Activated CD4-positive, alpha-beta T cell treated with anti-CD3 and anti-CD28 coated beads, Interleukin-2, amount 10 ng/mL, durations not matched to agents 24 days and 14 days (primary cell): ENCODE results near the gene SEPTIN8. TPM values are rescaled to one million over a fixed set of nuclear protein-coding genes. Genes with fewer than 3 reads are reported as not detected.
A peak's percentile ranks its signal among the peaks of the same experiment; 100 is the strongest.
"Not testable (repeated sequence)": the region's sequence is repeated elsewhere in the genome, so short reads cannot be mapped to it uniquely, and the experiment has no call there.

Experiments used
- DNase-seq: peaks from one replicate; pipeline ENCODE4 v3.0.0; 2022
- H3K27ac Mint-ChIP-seq: one replicate; pipeline ENCODE4 v1.8.0; 2022; ENCODE audit warnings: mild to moderate bottlenecking, mixed read lengths
- H3K27me3 Mint-ChIP-seq: one replicate; pipeline ENCODE4 v1.8.0; 2022; ENCODE audit warnings: mixed read lengths
- H3K36me3 Mint-ChIP-seq: one replicate; pipeline ENCODE4 v1.8.0; 2022; ENCODE audit warnings: low read depth, mild to moderate bottlenecking, mixed read lengths
- H3K4me1 Mint-ChIP-seq: one replicate; pipeline ENCODE4 v1.8.0; 2021; ENCODE audit warnings: mixed read lengths
- H3K4me3 Mint-ChIP-seq: one replicate; pipeline ENCODE4 v1.8.0; 2022; ENCODE audit warnings: mild to moderate bottlenecking, moderate library complexity, mixed read lengths
- H3K9me3 Mint-ChIP-seq: one replicate; pipeline ENCODE4 v1.8.0; 2021; ENCODE audit warnings: mixed read lengths
- intact Hi-C: fragments of 100-400 bp; cut with micrococcal nuclease; formaldehyde crosslinking; loops from one replicate; pipeline ENCODE4 v1.15.1; 2023
- total RNA-seq: library from RNA; stranded (reverse); gene quantifications from 2 replicates; pipeline ENCODE4 v1.2.3, GENCODE V29; 2022

SEPTIN8 gene
- total RNA-seq, 1 donor from 2014 or later = 45.4 TPM

- no peak overlapping the region for H3K27ac Mint-ChIP-seq
- no peak for DNase-seq
- H3K4me1 Mint-ChIP-seq = peaks cover 18% of the 10 kb centered on the region
- no peaks in the 10 kb centered on the region for H3K9me3 Mint-ChIP-seq
- H3K27me3 Mint-ChIP-seq = peaks cover 43% of the 10 kb centered on the region
- intact Hi-C loops = no loop called here
- no peaks in the 10 kb centered on the region for H3K36me3 Mint-ChIP-seq
- H3K4me3 Mint-ChIP-seq = no peak overlapping the region
These were observed 39.5 kb upstream of the SEPTIN8 start for GRCh38 chr5:132816554-132816953.

- no peak overlapping the region for H3K4me3 Mint-ChIP-seq
- peaks cover 18% of the 10 kb centered on the region for H3K4me1 Mint-ChIP-seq
- DNase-seq = no peak
- H3K9me3 Mint-ChIP-seq = no peaks in the 10 kb centered on the region
- H3K27ac Mint-ChIP-seq = no peak overlapping the region
- H3K36me3 Mint-ChIP-seq = no peaks in the 10 kb centered on the region
- peaks cover 48% of the 10 kb centered on the region for H3K27me3 Mint-ChIP-seq
- intact Hi-C loops = no loop called here
These were observed 39.0 kb upstream of the SEPTIN8 start for GRCh38 chr5:132816083-132816482.

DNA sequence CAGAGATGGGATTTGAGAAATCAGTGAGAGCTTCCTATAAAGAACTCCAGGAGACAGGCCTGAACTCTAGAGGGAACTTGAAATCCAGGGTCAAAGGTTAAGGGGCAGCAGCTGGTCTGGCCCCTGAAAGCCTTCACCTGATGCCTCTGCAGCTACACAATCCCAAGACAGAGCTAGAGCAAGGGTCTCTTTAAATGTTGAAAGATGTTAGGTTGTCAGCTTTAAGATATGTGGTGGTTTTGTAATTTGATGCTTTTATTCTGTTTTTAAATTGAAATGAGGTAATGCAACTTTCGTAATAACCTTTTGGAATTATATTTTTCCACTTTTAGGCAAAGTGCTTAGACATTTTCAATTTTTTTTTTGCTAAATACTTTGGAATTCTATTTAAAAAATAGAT lies 38.4 kb upstream of the SEPTIN8 start:
- Mint-ChIP-seq H3K36me3 (no peaks in the 10 kb centered on the region), H3K27ac (no peak overlapping the region), H3K4me1 (peaks cover 17% of the 10 kb centered on the region), H3K9me3 (no peaks in the 10 kb centered on the region), H3K4me3 (peak overlapping the region; percentile 50), H3K27me3 (peaks cover 53% of the 10 kb centered on the region)
- no peak for DNase-seq
- intact Hi-C loops = no loop called here

- Mint-ChIP-seq H3K27ac (peak overlapping the region; percentile 48), H3K4me1 (peaks cover 11% of the 10 kb centered on the region), H3K36me3 (no peaks in the 10 kb centered on the region), H3K4me3 (peak overlapping the region; percentile 50), H3K9me3 (no peaks in the 10 kb centered on the region), H3K27me3 (peaks cover 54% of the 10 kb centered on the region)
- DNase-seq = no peak
- intact Hi-C loops = no loop called here
These were observed 37.7 kb upstream of the SEPTIN8 start for GRCh38 chr5:132814503-132815294.

DNA sequence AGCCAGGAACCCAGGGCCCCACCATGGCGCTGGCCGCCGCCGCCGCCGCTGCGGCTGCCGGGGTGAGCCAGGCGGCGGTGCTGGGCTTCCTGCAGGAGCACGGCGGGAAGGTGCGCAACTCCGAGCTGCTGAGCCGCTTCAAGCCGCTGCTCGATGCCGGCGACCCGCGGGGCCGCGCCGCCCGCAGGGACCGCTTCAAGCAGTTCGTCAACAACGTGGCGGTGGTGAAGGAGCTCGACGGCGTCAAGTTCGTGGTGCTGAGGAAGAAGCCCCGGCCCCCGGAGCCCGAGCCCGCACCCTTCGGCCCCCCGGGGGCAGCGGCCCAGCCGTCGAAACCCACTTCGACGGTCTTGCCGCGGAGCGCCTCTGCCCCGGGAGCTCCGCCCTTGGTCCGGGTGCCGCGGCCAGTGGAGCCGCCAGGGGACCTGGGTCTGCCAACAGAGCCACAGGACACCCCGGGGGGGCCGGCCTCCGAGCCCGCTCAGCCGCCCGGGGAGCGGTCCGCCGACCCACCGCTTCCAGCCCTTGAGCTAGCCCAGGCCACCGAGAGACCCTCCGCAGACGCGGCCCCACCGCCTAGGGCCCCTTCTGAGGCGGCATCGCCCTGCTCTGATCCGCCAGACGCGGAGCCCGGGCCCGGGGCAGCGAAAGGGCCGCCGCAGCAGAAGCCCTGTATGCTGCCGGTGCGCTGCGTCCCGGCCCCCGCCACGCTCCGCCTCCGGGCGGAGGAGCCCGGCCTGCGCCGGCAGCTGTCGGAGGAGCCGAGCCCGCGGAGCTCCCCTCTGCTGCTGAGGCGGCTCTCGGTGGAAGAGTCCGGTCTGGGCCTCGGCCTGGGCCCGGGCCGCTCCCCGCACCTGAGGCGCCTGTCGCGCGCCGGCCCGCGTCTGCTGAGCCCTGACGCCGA lies 36.8 kb upstream of the SEPTIN8 start:
- peak; percentile 82 for DNase-seq
- intact Hi-C loops = no loop called here
- H3K4me3 Mint-ChIP-seq = no peak overlapping the region
- no peak overlapping the region for H3K27ac Mint-ChIP-seq
- peaks cover 7% of the 10 kb centered on the region for H3K4me1 Mint-ChIP-seq
- H3K36me3 Mint-ChIP-seq = no peaks in the 10 kb centered on the region
- no peaks in the 10 kb centered on the region for H3K9me3 Mint-ChIP-seq
- H3K27me3 Mint-ChIP-seq = peaks cover 54% of the 10 kb centered on the region

DNA sequence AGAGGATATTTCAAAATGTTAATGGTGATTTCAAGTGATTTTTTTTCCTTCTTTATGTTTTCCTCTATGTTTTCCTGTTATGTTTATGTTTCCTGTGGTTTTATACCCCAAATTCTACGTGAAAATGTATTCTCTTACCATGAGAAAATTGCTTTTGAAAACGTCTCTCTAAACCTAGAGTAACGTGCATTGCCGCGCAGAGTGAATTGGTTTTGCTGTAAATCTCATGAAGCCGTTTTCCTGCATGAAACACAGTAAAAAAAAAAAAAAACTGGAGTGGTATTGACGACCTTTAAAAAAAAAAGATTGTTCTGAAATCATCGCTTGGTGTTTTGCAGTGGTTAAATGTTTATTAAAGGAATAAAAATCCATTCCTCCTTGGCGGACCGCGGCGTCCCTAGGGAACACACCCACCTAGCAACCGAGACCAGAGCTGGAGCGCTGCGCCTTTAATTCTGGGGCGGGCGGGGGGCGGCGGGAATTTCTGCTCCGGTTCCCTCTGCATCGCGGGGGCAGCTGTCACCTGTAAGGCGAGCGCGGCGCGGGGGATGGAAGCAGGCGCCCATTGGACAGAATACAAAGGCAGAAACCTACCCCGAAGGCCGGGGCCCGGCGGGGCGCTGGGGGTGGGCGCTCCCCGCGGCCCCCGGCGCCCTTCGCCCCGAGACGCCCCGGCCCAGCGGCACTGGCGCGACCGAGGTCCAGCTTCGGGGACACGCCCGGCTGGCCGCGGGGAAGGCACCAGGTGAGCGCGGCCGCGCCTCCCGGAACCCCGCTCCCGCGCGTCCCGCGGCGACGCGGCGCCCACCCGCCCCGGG lies 36.0 kb upstream of the SEPTIN8 start, which contains the start of gene SOWAHA:
TSS of gene SOWAHA (plus strand) at position 522 of the 818 bp plus-strand sequence. CDS start 320 bp downstream, outside the sequence.
- intact Hi-C loops = no loop called here
- Mint-ChIP-seq H3K27me3 (peaks cover 57% of the 10 kb centered on the region), H3K4me3 (peak within 1 kb of the TSS; percentile 80), H3K4me1 (peaks cover 7% of the 10 kb centered on the region), H3K36me3 (no peaks in the 10 kb centered on the region), H3K9me3 (no peaks in the 10 kb centered on the region), H3K27ac (no peak within 1 kb of the TSS)
- DNase-seq = peak; percentile 71

DNA sequence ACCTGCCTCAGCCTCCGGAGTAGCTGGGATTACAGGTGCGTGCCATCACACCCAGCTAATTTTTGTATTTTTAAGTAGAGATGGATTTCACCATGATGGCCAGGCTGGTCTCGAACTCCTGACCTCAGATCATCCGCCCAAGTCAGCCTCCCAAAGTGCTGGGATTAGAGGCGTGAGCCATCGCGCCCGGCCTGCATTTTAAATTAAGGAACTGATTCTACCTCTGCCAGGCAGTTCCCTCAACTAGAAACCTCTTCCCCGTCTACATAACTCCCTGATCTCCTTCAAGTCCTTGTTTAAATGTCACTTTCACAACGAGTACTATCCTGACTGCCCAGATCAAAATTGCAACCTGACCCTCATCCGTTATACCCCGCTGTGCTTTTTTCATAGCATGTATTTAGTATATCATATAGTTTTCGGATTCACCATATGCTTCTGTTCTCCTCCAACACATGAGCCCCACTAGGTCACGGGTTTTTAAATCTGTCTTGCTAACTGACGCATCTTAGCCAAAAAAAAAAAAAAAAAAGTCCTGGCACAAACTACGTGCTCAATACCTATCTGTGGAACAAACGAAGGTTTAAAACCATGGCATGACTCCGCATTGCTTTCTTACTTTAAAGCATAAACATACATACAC lies 35.2 kb upstream of the SEPTIN8 start:
- Mint-ChIP-seq H3K4me1 (peaks cover 7% of the 10 kb centered on the region), H3K36me3 (no peaks in the 10 kb centered on the region), H3K9me3 (no peaks in the 10 kb centered on the region), H3K27ac (no peak overlapping the region), H3K27me3 (peaks cover 60% of the 10 kb centered on the region), H3K4me3 (peak overlapping the region; percentile 80)
- intact Hi-C loops = no loop called here
- no peak for DNase-seq

- intact Hi-C loops = no loop called here
- H3K27me3 Mint-ChIP-seq = peaks cover 64% of the 10 kb centered on the region
- H3K27ac Mint-ChIP-seq = no peak overlapping the region
These were observed 33.6 kb upstream of the SEPTIN8 start for GRCh38 chr5:132810605-132811004.

GRCh38 chr5:132808866-132809265 lies 31.8 kb upstream of the SEPTIN8 start:
- H3K27me3 Mint-ChIP-seq = peaks cover 71% of the 10 kb centered on the region
- H3K9me3 Mint-ChIP-seq = peaks cover 7% of the 10 kb centered on the region
- H3K36me3 Mint-ChIP-seq = no peaks in the 10 kb centered on the region
- intact Hi-C loops = no loop called here
- peaks cover 7% of the 10 kb centered on the region for H3K4me1 Mint-ChIP-seq
- H3K27ac Mint-ChIP-seq = no peak overlapping the region
- DNase-seq = no peak
- no peak overlapping the region for H3K4me3 Mint-ChIP-seq

More at GRCh38 chr5:132810605-132811004, 33.6 kb upstream of the SEPTIN8 start:
- Mint-ChIP-seq H3K9me3 (no peaks in the 10 kb centered on the region), H3K4me1 (peaks cover 7% of the 10 kb centered on the region), H3K4me3 (no peak overlapping the region), H3K36me3 (no peaks in the 10 kb centered on the region)
- DNase-seq = no peak

DNA sequence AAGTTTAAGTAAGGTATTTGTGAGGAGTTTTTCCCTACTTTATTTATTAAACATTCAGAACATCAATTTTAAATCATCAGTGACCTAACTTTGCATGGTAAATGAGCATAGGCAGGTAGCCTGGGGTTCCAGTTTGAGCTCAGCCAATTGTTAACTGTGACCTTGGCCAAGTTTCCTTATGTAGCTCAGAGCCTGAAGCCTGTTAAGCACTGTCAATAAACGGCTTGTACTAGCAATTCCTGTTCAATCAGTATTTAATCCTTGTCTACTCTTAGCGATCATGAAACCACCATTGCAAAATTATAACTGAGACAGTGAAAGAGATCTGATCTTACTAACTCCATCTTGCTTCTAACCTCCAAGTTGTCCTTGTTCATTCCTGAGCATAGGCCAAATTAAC lies 31.4 kb upstream of the SEPTIN8 start:
- intact Hi-C loops = no loop called here
- Mint-ChIP-seq H3K4me3 (no peak overlapping the region), H3K9me3 (peaks cover 7% of the 10 kb centered on the region), H3K36me3 (no peaks in the 10 kb centered on the region), H3K4me1 (peaks cover 7% of the 10 kb centered on the region), H3K27me3 (peaks cover 75% of the 10 kb centered on the region), H3K27ac (no peak overlapping the region)
- no peak for DNase-seq

- H3K27ac Mint-ChIP-seq = no peak overlapping the region
- peaks cover 77% of the 10 kb centered on the region for H3K27me3 Mint-ChIP-seq
- intact Hi-C loops = no loop called here
- no peak overlapping the region for H3K4me3 Mint-ChIP-seq
- H3K4me1 Mint-ChIP-seq = peaks cover 2% of the 10 kb centered on the region
- H3K9me3 Mint-ChIP-seq = peaks cover 7% of the 10 kb centered on the region
- H3K36me3 Mint-ChIP-seq = no peaks in the 10 kb centered on the region
- DNase-seq = peak; percentile 62
These were observed 30.3 kb upstream of the SEPTIN8 start for GRCh38 chr5:132807163-132807838.

DNA sequence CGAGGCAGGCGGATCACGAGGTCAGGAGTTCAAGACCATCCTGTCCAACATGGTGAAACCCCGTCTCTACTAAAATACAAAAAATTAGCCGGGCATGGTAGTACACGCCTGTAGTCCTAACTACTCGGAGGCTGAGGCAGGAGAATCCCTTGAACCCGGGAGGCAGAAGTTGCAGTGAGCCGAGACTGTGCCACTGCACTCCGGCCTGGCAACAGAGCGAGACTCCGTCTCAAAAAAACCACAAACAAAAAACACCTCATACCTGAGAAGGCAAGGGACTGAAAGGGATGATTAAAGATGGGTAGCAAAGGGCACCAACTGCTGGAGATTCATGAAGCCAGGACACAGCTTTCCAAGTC lies 29.7 kb upstream of the SEPTIN8 start:
- not testable (repeated sequence) for H3K4me3 Mint-ChIP-seq

GRCh38 chr5:132805872-132806271 lies 28.8 kb upstream of the SEPTIN8 start:
- H3K9me3 Mint-ChIP-seq, intact Hi-C loops, H3K27ac Mint-ChIP-seq, DNase-seq, H3K4me3 Mint-ChIP-seq, H3K4me1 Mint-ChIP-seq, H3K36me3 Mint-ChIP-seq: not testable (repeated sequence)
- peaks cover 71% of the 10 kb centered on the region for H3K27me3 Mint-ChIP-seq

More for the DNA sequence above, 29.7 kb upstream of the SEPTIN8 start:
- H3K9me3 Mint-ChIP-seq, DNase-seq, H3K27ac Mint-ChIP-seq, H3K36me3 Mint-ChIP-seq, H3K4me1 Mint-ChIP-seq, intact Hi-C loops: not testable (repeated sequence)
- peaks cover 76% of the 10 kb centered on the region for H3K27me3 Mint-ChIP-seq
